Gastrocnemius medialis (tissue), 4 donors: Measurements from ENCODE around the gene ADCY5.
A peak's percentile ranks its signal among the peaks of the same experiment; 100 is the strongest.

ENCODE experiments used
- POLR2A ChIP-seq, 2 donors: fragments of 450-650 bp; IDR thresholded peaks; one replicate each; pipeline ENCODE4 v1.6.1; 2017; ENCODE audit warnings: antibody characterized with exemption in 2 of 2, mild to moderate bottlenecking in 2 of 2, moderate library complexity in 2 of 2
- TF ChIP-seq, protein P1 (sequence below), 5 experiments: fragments of 450-650 bp in 3 of 5; fragments of 200-600 bp in 2 of 5; sonication (generic) in 2 of 5; IDR thresholded peaks in 4 of 5; conservative IDR thresholded peaks in 1 of 5; 1 replicate in 4 of 5; 2 replicates in 1 of 5; pipeline ENCODE4 v1.5.1; 2016 to 2019; ENCODE audit warnings: antibody characterized with exemption in 5 of 5, mild to moderate bottlenecking in 3 of 5, moderate library complexity in 3 of 5

DNA sequence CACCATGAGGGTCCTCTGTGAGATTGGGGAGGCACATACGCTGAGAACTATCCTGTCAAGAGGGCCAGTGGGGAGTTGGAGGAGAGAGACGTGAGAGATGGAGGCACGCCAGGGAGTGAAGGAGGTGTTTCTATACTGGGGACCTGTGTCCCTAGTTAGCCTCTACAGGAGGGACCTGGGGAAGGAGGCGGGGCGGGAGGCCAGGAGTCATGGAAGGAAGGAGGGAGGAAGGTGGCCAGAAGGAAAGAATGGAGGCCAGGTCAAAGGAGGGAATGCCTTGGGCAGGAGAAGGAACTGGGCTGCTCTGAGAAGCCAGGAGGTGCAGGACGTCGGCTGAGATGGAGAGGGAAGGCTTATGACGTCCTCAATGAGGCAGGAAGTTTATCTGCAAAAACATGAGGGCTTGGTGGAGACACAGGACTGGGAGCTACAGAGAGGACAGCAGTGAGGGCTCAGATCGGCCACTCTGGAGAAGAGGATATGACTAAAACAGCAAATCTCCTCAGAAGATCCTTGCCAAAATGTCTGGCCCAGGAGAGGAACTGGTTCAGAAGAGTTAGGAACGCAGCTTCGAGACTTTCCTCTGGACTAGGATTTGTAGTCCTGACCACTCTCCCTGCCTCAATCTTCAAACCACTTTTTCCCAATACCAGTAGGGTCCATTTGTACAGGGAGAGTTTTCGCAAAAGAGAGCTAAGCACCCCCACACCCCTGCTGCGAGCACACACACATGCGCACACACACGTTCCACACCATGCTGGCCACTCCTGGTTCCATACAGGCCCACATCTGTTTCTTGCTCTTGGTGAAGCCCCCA is 59.9 kb downstream of the ADCY5 start:
- TF ChIP-seq, protein P1, sequence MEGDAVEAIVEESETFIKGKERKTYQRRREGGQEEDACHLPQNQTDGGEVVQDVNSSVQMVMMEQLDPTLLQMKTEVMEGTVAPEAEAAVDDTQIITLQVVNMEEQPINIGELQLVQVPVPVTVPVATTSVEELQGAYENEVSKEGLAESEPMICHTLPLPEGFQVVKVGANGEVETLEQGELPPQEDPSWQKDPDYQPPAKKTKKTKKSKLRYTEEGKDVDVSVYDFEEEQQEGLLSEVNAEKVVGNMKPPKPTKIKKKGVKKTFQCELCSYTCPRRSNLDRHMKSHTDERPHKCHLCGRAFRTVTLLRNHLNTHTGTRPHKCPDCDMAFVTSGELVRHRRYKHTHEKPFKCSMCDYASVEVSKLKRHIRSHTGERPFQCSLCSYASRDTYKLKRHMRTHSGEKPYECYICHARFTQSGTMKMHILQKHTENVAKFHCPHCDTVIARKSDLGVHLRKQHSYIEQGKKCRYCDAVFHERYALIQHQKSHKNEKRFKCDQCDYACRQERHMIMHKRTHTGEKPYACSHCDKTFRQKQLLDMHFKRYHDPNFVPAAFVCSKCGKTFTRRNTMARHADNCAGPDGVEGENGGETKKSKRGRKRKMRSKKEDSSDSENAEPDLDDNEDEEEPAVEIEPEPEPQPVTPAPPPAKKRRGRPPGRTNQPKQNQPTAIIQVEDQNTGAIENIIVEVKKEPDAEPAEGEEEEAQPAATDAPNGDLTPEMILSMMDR (IDR thresholded peaks at IDR 0.05 in 4 of 5, conservative IDR thresholded peaks at IDR 0.05 in 1 of 5): no peak
- TF ChIP-seq POLR2A (IDR thresholded peaks at IDR 0.05): peak in 1 of 2 donors; percentile 18
